Measurements from ENCODE around the gene PCDHGA12.

Gene PCDHGA12

GRCh38 chr5:141441571-141442170, 11.4 kb downstream of the PCDHGA12 start:
- DNase-seq = no peak

- DNase-seq = no peak
Measured at GRCh38 chr5:141465351-141465750, 35.0 kb downstream of the PCDHGA12 start.

GRCh38 chr5:141475625-141476131, 45.4 kb downstream of the PCDHGA12 start, which contains the start of gene PCDHGC3:
Gene PCDHGC3 (plus strand): TSS chr5:141475966. CDS start chr5:141476117, 151 bp downstream.
- DNase-seq = peak; percentile 77

GRCh38 chr5:141476132-141476911, 46.0 kb downstream of the PCDHGA12 start:
- DNase-seq = peak; percentile 22

GRCh38 chr5:141477044-141477575, 46.8 kb downstream of the PCDHGA12 start:
- no peak for DNase-seq

- DNase-seq = no peak
Measured at GRCh38 chr5:141477815-141478214, 47.5 kb downstream of the PCDHGA12 start.

- no peak for DNase-seq
Measured at GRCh38 chr5:141478321-141478945, 48.1 kb downstream of the PCDHGA12 start.

GRCh38 chr5:141479776-141480175, 49.5 kb downstream of the PCDHGA12 start:
- DNase-seq = peak; percentile 19
